Measurements from ENCODE around the gene ANKS1A.

- TF ChIP-seq CTCF (IDR thresholded peaks at IDR 0.05; ENCODE audit: low read length) (no peak), EZH2phosphoT487 (IDR thresholded peaks at IDR 0.05; ENCODE audit: low read length) (no peak), EZH2 (optimal IDR thresholded peaks at IDR 0.05; ENCODE audit: low read depth, low read length) (no peak)
These were observed 147.2 kb downstream of the ANKS1A start for GRCh38 chr6:35036059-35036827.

Measured in MM.1S (cell line).